ENCODE results near the gene YPEL1. TPM values are rescaled to one million over a fixed set of nuclear protein-coding genes. Genes with fewer than 3 reads are reported as not detected.

The YPEL1 gene
- total and polyA plus RNA-seq, 2 of the 8 experiments (the other 6 are each of a cell fraction or from before 2014, with no cell fraction given) = 6.0 to 6.7 TPM

DNA sequence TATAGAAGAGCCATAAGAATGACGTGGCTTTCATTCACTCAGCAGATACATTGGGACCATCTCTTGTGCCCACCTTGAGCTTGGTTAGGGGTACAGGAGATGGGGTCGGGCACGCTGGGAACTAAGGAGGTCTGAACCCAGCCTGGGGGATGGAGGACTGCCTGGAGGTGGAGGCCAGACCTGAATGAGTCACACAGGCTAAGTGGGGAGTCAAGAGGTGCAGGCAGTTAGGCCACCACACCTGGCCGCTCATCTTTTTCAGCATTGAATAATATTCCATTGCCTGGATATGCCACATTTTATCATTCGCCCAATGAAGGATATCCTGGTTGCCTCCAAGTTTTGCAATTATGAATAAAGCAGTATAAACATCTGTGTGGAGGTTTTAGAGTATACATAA lies 73.6 kb downstream of the YPEL1 start:
- Histone ChIP-seq H3K27me3 (replicated peaks in 1 of 4; ENCODE audit: control insufficient read depth in 3 of 4, extremely low read depth in 1 of 4, insufficient read depth in 3 of 4, low read length in 3 of 4) (no peaks in the 10 kb centered on the region; a peak in 1 of 7 replicates), H4K8ac (ENCODE audit: extremely low read depth, insufficient read depth, low read length) (no peak overlapping the region), H3K4ac (replicated peaks; ENCODE audit: insufficient read length, low read depth, low read length) (no peak overlapping the region), H3K4me1 (replicated peaks in 1 of 4; ENCODE audit: control insufficient read depth in 3 of 4, insufficient read depth in 4 of 4, low read length in 3 of 4) (peaks cover 0 to 3% (median under 1%) of the 10 kb centered on the region in 4 experiments; a peak in 4 of 7 replicates), H3K23ac (ENCODE audit: insufficient read length) (no peak overlapping the region), H2BK12ac (ENCODE audit: low read depth, low read length) (no peak overlapping the region), H3K56ac (replicated peaks; ENCODE audit: insufficient read length, low read depth, low read length) (no peak overlapping the region), H3K4me3 (ENCODE audit: extremely low read depth in 1 of 4, insufficient read depth in 2 of 4, low read depth in 3 of 4, low read length in 4 of 4) (no peak overlapping the region), H3K18ac (ENCODE audit: extremely low read depth, low read length) (no peak overlapping the region), H2AK5ac (ENCODE audit: low read depth, low read length) (no peak overlapping the region), H2BK20ac (ENCODE audit: low read length) (no peak overlapping the region), H3K9ac (replicated peaks in 1 of 4; ENCODE audit: extremely low read depth in 1 of 4, low read depth in 3 of 4, low read length in 3 of 4) (no peak overlapping the region), H3K23me2 (ENCODE audit: low read depth, low read length) (peaks cover 8% of the 10 kb centered on the region; the same call in 1 of the 2 replicates), H2AFZ (ENCODE audit: low read length) (no peak overlapping the region), H3K79me1 (ENCODE audit: low read depth, low read length) (no peaks in the 10 kb centered on the region), H3K27ac (ENCODE audit: low read depth, low read length) (no peak overlapping the region), H4K20me1 (replicated peaks in 1 of 2; ENCODE audit: control insufficient read depth in 1 of 2, insufficient read depth in 2 of 2, low read length in 2 of 2) (no peaks in the 10 kb centered on the region), H2BK120ac (replicated peaks; ENCODE audit: low read depth, low read length) (no peak overlapping the region), H3K9me3 (ENCODE audit: insufficient read depth in 2 of 2, low read depth in 1 of 2, low read length in 1 of 2) (no peaks in the 10 kb centered on the region), H3K36me3 (ENCODE audit: control insufficient read depth in 2 of 4, insufficient read depth in 4 of 4, low read length in 3 of 4) (no peaks in the 10 kb centered on the region), H3K14ac (ENCODE audit: insufficient read length) (no peak overlapping the region), H4K91ac (replicated peaks; ENCODE audit: insufficient read length, low read length) (no peak overlapping the region), H4K5ac (ENCODE audit: insufficient read length, low read depth, low read length) (no peak overlapping the region), H3K79me2 (ENCODE audit: control insufficient read depth in 1 of 2, insufficient read depth in 2 of 2, low read length in 2 of 2) (no peaks in the 10 kb centered on the region), H2BK15ac (ENCODE audit: low read length) (no peak overlapping the region), H3K4me2 (ENCODE audit: insufficient read depth in 1 of 2, low read depth in 2 of 2, low read length in 2 of 2) (no peak overlapping the region), H2BK5ac (ENCODE audit: low read depth, low read length) (no peak overlapping the region)
- no peak for DNase-seq (ENCODE audit: low read depth in 1 of 2, low spot score in 2 of 2)
- FAIRE-seq = no peak
- ChIA-PET CTCF (ENCODE audit: partially characterized antibody) (interaction anchor here (0.5 kb wide), 1 partner anchor 13 kb away, joined by 3 read pairs; no protein-coding TSS in a partner anchor), POLR2A (ENCODE audit: partially characterized antibody) (interaction anchor here (0.7 kb wide), 1 partner anchor 38 kb away, joined by 3 read pairs; no protein-coding TSS in a partner anchor)
- 93% methylated on average over 5 of the region's 5 CpGs; no CpG with 5 or more reads in 1 of the 2 experiments for WGBS, 2 experiments (ENCODE audit: extremely low coverage in 1 of 2, insufficient coverage in 1 of 2, insufficient read length in 1 of 2, insufficient replicate concordance in 2 of 2, low coverage in 1 of 2, low lambda C conversion rate in 2 of 2, missing lambda C conversion rate in 1 of 2)
- TF ChIP-seq CEBPB (IDR thresholded peaks at IDR 0.05; ENCODE audit: low read depth, low read length) (no peak), POLR2AphosphoS5 (IDR thresholded peaks at IDR 0.05; ENCODE audit: low read depth, low read length) (no peak)

Measured in H1 (cell line).